Frontal cortex (tissue), 4 donors: ENCODE results near the gene EHMT2. TPM values are rescaled to one million over a fixed set of nuclear protein-coding genes. Genes with fewer than 3 reads are reported as not detected.
A peak's percentile ranks its signal among the peaks of the same experiment; 100 is the strongest.
"Not testable (repeated sequence)": the region's sequence is repeated elsewhere in the genome, so short reads cannot be mapped to it uniquely, and the experiment has no call there.

Experiments
- DNase-seq, 2 donors: peaks; one replicate each; pipeline ENCODE4 v3.0.0; 2012; ENCODE audit warnings: low spot score in 2 of 2
- FAIRE-seq: peaks from 2 replicates; lab custom pipeline; 2012; peaks lifted over from hg19 to GRCh38; lab: Jason Lieb, UNC
- total RNA-seq: library from RNA; depleted of rRNA; stranded (reverse); fragments of >200 nt; gene quantifications from one replicate; pipeline ENCODE4 v1.2.3, GENCODE V29; 2014
- donor health status: control.
- donor health status: control.
- donor health status: control.

EHMT2 gene
- total RNA-seq, 1 donor from 2014 or later, result 102 TPM

DNA sequence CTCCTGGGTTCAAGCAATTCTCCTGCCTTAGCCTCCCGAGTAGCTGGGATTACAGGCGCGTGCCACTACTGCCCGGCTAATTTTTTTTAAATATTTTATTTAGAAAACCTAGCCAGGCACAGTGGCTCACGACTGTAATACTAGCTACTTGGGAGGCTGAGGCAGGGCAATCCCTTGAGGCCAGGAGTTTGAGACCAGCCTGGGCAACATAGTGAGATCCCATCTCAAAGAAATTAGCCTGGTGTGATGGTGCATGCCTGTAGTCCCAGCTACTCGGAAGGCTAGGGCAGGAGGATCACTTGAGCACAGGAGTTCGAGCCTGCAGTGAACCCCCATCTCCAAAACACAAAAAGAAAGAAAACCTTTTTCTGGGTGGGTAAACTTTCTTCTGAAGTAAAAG, 21.1 kb downstream of the EHMT2 start:
- no peak for FAIRE-seq
- DNase-seq, result no peak

DNA sequence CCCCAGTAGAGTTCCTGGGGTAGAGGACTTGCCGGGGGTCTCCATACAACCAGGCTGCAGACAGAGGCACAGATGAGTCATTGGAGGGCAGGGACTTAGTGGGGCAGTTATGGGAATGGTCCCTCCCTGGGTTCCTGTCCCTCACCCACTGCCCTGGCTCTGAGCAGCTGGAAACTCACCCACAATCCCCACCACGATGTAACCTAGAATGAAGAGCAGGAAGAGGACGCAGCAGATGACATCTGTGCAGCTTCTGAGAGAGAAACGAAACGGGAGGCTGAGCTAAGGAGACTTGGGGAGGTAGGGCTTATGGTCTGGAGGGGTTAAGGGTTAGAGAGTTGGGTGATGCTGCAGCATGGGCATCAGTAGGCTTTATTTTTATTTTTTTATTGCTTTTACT, 21.6 kb downstream of the EHMT2 start:
- FAIRE-seq (no peak), DNase-seq (no peak)

DNA sequence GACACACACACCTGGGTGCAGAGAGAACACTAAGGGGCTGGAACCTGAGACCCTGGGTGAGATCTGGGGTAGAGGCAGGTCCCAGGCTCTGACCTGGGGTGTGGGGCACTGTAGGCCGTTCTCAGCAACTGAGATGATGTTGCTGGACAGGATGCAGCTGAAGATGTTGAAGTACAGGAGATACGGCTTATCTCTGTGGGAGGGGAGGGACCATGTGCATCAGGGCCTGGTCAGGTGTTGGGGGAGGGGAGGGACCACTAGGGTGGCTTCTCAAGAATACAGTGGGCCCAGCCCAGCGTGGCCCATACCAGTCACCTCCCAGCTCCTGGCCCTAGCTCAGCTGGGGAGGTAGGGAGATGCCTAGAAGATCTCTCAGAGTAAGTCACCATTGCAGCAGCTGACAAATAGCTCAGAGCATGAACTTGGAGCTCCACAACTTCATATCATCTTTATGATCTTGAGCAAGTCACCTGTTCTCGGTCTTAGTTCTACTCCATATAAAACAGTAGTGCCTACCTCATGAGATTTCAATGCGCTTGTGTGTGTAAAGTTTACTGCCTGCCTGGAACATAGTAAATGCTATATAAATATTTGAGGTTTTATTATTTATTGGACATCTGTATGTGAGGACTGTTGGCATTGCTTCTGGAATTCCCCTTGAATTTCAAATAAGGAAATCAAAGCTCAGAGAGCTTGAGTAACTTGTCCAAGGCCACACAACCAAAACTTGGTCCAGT, 22.5 kb downstream of the EHMT2 start:
- DNase-seq (no peak), FAIRE-seq (no peak)

DNA sequence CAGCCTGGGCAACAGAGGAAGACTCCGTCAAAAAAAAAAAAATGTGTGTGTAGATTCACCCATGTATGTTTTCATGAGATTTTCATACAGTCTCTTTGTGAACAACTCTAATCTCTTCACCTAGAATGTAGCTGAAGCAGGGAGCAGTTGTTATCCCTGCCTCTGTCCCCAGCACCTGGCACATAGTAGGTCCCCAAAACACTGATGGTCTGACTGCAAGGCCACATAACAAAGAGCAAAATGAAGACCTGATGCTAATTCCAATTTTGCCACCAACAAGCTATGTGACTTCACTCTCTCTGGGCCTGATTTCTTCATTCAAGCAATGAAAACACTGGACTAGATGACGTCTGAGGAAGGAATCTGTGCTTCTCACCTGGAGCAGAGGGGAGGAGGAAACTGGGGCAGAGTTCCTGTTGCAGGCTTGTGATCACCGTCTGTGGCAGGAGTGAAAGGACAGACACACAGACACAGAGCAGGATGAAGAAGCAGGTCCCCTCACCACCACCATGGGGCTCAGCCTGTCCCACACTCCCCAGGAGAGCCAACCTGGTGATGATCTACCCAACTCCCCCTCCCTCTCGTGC, 23.3 kb downstream of the EHMT2 start:
- no peak for DNase-seq
- no peak for FAIRE-seq

DNA sequence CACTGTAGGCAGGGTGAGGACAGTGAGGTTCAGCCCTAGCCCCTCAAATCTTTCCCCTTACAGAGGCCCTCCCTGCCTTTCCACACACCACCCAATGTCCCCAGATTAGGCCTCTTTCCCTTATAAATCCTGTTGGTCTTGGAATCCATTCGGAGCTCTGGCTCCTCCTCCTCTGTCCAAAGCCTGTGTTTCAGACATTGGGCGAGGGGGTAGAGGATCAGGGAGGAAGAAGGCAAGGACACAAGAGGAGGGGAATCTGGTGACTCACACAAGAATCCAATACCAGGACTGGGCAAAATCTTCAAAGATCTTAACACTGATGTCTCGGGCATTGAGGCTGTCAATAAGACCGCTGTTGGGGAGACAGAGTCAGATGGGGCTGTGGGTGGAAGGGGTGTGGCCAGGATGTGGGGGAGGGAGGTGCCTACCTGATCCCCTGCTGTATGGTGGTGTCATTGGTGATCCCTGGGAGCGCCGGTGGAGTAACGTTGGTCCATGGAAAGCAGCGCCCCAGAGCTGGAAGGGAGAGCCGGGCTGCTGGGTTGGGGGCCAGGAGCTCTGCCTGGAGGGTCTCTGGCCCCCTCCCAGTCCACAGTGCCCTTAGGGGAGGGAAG, 26.3 kb downstream of the EHMT2 start:
- FAIRE-seq (no peak), DNase-seq (no peak)

DNA sequence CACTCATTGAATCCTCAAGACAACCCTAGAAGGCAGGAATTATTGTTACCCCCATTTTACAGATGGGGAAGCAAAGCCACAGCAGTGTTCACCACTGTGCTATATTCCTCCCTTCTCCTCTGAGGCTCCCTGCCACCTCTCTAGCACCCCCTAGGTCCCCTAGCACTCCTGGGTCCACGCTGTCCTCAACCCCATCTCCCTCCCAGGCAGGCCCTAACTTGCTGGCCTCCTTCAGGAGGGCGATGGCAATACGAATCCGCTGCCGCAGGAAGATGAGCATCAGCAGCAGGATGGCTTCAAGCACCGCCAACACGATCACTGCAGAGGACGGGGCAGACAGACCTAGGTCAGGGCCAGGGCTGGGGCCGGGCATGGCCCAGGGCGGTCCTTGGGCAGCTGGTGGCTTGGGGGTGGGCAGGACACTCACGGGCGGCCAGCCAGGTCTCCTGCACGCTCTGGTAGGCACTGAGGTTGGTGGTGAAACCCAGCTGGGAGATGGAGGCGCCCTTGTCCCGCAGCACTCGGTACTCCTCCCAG, 27.0 kb downstream of the EHMT2 start:
- DNase-seq (no peak), FAIRE-seq (no peak)

DNA sequence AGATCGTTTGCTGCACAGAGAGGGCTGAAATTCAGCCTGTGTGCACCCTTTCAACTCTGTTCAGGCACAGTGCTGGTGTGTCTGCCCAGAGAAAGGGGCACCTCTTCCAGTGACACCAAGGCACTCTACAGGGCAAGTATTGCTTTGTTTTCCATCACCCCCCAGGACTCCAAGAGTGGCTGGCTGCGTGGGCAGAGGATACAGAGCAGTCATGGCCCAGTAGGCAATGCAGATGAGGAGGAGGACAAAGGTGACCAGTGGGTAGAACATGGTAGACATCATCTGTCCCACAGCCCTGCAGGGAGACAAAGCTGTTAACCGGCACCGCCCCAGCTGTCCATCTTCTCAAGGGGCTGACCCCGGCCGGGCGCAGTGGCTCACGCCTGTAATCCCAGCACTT, 28.2 kb downstream of the EHMT2 start:
- no peak for FAIRE-seq
- no peak for DNase-seq

DNA sequence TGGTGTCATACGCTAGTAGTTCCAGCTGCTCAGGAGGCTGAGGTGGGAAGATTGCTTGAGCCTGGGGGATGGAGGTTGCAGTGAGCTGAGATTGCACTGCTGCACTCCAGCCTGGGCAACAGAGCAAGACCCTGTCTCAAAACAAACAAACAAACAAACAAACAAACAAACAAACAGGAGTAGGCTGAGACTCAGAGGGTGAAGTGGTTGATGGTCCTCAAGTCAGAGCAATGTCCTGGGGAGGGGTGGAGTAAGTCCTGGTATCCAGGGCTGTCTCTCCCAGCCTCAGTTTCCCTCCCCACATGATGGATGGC, 28.9 kb downstream of the EHMT2 start:
- DNase-seq, FAIRE-seq: not testable (repeated sequence)

DNA sequence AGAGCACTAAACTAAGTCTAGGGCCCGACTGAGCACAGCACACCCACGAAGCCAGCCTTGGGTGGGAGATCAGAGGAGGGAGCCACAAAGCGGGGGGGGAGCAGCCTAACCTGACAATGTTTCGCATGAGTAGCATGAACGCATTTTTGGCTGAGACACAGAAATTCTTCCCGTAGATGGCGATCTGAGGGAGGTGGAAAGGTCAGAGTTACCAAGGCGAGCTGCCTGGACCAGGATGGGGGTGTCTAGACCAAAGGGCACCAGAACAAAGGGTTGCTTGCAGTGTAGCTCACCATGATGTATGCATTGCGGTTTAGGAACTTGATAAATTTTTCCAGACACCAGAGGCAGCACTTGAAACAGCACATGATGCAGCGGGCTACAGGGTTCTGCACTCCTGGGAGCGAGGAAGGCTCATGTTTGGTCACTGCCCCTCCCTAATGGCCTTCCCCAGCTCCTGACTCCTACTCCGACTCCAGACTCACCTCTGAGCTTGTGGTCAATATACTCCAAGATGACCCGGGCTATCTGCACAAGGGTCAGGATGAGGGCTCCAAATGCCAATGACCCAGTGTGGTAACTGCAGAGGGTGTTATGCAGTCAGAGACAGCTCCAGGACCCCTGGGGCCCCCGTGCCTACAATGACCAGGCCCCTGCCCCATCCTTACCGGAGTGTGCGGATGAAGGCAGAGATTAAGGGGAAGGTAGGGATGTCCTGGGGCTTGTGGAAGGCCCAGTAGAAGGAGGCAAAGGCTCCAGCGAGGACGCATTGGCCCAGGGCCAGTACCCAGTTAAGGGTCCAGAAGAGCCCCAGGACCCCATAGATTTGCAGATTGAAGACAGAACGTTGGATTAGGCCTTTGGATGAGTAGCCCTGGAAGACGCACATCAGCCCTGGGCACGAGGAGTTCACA, 32.0 kb downstream of the EHMT2 start:
- DNase-seq, result no peak
- FAIRE-seq, result no peak

DNA sequence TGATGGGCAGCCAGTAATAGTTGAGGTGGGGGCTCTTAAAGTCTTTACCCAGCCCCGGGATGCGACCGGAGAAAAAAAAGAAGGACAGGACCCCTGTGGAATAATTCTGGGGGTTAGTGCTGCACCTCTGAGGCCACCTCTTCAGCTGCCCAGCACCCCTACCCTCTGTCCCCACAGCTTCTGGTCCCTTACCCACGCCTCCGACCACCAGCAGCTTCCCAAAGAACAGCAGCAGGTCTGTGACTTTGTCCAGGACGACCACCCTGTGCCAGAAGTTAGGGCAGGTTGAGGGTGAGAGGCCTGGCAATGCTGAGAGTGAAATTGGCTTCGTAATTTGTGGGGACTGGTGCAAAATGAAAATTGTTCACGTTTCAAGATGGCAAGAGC, 32.7 kb downstream of the EHMT2 start:
- FAIRE-seq, result no peak
- DNase-seq, result no peak

DNA sequence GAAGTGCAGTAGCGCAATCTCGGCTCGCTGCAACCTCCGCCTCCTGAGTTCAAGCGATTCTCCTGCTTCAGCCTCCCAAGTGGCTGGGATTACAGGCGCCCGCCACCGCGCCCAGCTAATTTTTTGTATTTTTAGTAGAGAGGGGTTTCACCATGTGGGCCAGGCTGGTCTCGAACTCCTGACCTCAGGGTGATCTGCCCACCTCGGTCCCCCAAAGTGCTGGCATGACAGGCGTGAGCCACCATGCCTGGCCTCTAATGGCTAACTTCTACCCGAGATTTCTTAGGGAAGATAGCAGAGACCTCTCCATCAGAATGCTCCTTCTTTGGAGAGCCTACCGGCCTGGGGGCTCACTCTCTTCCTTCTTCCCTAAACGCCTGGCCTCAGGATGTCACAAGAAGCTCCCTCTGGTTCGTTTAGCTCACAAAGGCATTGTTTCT, 33.4 kb downstream of the EHMT2 start:
- not testable (repeated sequence) for FAIRE-seq, DNase-seq

DNA sequence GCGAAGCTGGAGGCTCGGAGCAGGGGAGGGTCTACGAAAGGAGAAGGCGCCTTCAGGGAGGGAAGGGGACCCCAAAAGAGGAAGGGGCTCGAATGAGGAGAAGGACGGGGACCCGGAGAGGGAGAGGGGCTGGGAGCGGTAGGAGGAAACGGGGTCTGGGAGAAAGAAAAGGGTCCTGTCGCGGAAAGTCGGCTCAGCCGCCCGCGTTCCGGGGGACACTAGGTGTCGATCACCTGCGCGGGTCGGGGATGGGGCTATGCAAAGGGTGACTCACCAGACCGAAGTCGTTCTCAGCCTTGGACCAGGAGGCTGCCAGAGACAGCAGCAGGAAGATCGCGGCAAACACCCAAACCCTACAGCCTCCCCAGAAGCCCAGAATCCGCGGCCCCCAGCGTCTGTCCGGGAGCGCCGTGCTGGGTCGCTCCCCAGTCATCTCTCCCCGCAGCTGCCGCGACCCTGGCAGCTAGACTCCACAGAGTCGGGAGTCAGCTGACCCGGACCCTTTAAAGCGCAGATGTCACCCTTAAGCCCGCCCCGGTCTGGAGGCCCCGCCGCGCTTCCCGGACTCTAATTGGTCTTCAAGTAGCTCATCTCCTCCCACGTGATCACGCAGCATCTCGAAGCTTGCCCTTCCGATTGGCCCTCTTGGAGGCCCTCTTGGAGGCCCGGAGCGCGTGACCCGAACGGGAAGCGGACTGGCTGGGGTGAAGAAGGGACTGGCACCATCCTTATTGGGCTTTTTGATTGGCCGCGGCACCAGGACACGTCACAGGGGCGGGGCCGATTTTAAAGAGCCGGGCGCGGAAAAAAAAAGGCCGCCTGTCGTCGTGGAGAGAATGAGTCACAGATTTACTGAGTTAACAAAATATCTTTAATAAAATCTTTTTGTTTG, 34.9 kb downstream of the EHMT2 start, which contains the start of gene NEU1:
NEU1 (minus strand) TSS at position 478 of the 892 bp plus-strand sequence; CDS start at position 433, 45 bp downstream.
- FAIRE-seq (peak; percentile 99), DNase-seq (peak; percentile 98 to 99)

DNA sequence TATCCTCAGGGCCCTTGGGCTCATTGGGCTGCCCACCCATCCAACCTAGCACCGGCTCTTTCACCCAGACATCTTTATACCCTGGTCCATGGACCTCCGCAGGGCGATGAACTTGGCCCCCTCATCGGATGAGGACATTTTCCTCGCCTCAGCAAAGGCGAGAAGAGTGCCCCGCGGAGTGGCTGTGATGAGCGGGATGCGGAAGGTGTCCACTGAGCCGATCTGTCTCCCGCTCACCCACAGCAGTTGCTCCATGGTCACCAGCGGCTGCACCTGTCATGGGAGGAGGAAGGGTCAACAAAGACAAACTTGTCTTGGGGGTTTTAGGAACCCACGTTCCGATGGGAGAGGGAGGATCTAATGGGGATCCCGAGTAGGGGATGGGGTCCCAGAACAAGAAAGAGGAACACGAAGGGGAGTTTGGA, 35.6 kb downstream of the EHMT2 start:
- DNase-seq, result no peak
- no peak for FAIRE-seq

DNA sequence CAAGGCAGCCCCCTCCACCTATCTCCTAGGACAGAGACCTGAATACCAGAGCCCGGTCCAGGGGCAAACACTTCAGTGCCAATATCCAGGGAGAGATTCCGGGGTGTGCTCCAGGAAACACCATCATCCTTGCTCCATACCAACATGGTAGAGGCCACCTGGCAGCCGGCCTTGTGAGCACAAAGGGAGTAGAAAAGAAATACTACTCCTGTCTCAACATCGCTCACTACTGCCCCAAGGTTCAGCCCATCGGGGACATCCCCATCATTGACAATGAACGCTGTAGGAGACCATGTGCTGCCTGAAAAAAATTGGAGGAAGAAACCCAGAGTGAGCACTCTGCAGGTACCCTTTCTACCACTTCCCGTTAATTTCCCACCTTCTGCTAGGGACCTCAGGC, 36.3 kb downstream of the EHMT2 start:
- DNase-seq (no peak), FAIRE-seq (no peak)

DNA sequence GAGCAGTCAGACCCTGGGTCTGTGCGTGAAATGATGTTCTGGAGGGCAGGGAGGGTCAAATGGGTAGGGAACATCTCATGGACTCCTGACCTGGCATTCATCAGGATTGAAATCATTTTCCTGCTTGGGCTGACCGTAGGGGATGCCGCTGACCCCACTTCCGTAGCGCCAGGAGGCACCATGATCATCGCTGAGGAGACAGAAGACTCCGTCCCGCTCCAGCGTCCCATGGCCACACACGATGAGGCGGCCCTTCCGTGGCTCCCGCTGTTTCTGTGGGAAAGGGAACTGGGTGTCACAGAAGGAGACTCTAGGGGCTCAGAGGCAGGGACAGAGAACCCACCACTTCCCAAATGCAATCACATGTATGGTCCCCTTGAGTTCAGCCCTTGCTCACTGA, 37.1 kb downstream of the EHMT2 start:
- FAIRE-seq, result no peak
- no peak for DNase-seq

DNA sequence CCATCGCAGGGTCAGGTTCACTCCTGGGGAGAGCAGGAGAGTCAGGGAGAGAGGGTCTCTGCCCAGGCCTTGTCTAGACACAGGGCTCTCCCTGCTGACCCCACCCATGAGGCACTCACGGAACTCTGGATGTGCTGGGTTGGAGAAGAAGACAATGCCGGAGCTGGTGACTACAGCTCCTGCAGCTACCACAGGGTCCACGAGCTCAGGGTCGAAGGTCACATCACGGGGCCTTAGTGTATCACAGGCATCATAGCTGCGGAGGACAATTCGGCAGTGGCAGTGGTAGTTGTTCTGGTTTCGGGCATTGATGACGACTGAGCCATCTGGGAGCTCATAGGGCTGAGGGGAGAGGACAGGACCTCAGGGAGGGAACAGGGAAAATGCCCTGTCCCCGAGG, 37.6 kb downstream of the EHMT2 start:
- FAIRE-seq (no peak), DNase-seq (no peak)

DNA sequence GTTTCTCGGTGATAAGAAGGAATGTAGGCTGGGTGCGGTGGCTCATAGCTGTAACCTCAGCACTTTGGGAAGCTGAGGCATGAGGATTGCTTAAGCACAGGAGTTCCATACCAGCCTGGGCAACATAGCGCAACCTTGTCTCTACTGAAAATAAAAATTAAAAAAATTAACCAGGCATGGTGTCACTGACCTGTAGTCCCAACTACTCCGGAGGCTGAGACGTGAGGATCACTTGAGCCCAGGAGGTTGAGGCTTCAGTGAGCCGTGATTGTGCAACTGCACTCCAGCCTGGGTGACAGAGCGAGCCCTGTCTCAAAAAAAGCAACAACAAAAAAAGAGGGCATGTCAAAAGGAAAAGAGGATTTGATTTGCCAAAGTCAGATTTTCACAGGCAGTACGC, 38.8 kb downstream of the EHMT2 start:
- FAIRE-seq, result no peak

DNA sequence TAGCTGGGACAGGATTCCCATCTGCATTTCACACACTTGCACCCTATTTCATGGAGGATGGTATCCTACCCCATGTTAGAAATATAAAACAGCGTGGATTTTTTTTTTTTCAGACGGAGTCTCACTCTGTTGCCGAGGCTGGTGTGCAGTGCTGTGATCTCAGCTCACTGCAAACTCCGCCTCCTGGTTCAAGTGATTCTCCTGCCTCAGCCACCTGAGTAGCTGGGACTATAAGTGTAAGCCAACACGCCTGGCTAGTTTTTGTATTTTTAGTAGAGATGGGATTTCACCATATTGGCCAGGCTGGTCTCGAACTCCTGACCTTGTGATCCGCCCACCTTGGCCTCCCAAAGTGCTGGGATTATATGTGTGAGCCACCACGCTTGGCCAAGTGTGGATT, 39.7 kb downstream of the EHMT2 start:
- FAIRE-seq, DNase-seq: not testable (repeated sequence)

More for the DNA sequence above, 38.8 kb downstream of the EHMT2 start:
- no peak for DNase-seq
